Osteoblast (primary cell): ENCODE measurements around the gene HDAC5. TPM values are rescaled to one million over a fixed set of nuclear protein-coding genes. Genes with fewer than 3 reads are reported as not detected.

Experiments used
- DNase-seq: peaks from one replicate; pipeline ENCODE4 v3.0.0; 2011; ENCODE audit warnings: low spot score, mixed read lengths; ENCODE audit not compliant: insufficient read length; ENCODE audit errors: missing footprints
- H2AFZ ChIP-seq: 2 replicates; pipeline ENCODE4 v1.6.0; 2011; ENCODE audit warnings: mild to moderate bottlenecking, low read length
- H3K27ac ChIP-seq: 2 replicates; pipeline ENCODE4 v1.5.1; 2011; ENCODE audit warnings: mild to moderate bottlenecking, low read depth, low read length, moderate library complexity
- H3K27me3 ChIP-seq: 2 replicates; pipeline ENCODE4 v1.6.0; 2012; ENCODE audit warnings: mild to moderate bottlenecking, control low read depth, inconsistent platforms, low read length, moderate library complexity; ENCODE audit not compliant: insufficient read depth
- H3K36me3 ChIP-seq: 2 replicates; pipeline ENCODE4 v1.5.1; 2011; ENCODE audit warnings: mild to moderate bottlenecking, low read length, control low read depth, moderate library complexity; ENCODE audit not compliant: insufficient read depth
- H3K4me1 ChIP-seq: 2 replicates; pipeline ENCODE4 v1.5.1; 2011; ENCODE audit warnings: mild to moderate bottlenecking, low read length, control low read depth, moderate library complexity; ENCODE audit not compliant: insufficient read depth
- H3K4me2 ChIP-seq: 2 replicates; pipeline ENCODE4 v1.6.0; 2011; ENCODE audit warnings: mild to moderate bottlenecking, low read length; ENCODE audit not compliant: insufficient read depth
- H3K4me3 ChIP-seq: fragments of 200-600 bp; sonication (generic); 3 replicates; pipeline ENCODE4 v1.5.1; 2012; ENCODE audit warnings: mild to moderate bottlenecking, low read length, inconsistent platforms; ENCODE audit not compliant: insufficient read depth
- H3K79me2 ChIP-seq: 2 replicates; pipeline ENCODE4 v1.6.0; 2012; ENCODE audit warnings: mild to moderate bottlenecking, low read length, control low read depth, inconsistent platforms; ENCODE audit not compliant: insufficient read depth
- H3K9me3 ChIP-seq: 2 replicates; pipeline ENCODE4 v1.5.1; 2011; ENCODE audit warnings: low read depth, low read length, control low read depth
- H4K20me1 ChIP-seq: 2 replicates; pipeline ENCODE4 v1.6.0; 2012; ENCODE audit warnings: mild to moderate bottlenecking, low read length, control low read depth; ENCODE audit not compliant: insufficient read depth
- CTCF ChIP-seq: IDR thresholded peaks from 2 replicates; pipeline ENCODE4 v1.5.1; 2011; ENCODE audit warnings: mild to moderate bottlenecking, low read depth, low read length, moderate library complexity; ENCODE audit errors: extremely low read depth
- total RNA-seq: library from RNA; depleted of rRNA; stranded (reverse); fragments of >200 nt; gene quantifications from 2 replicates; pipeline ENCODE4 v1.2.3, GENCODE V29; 2012

Gene HDAC5
- total RNA-seq, 1 donor = 85.4 TPM

GRCh38 chr17:44130693-44131349, 7.4 kb upstream of the HDAC5 start:
- DNase-seq = no peak
- H3K36me3 ChIP-seq = no peaks in the 10 kb centered on the region
- no peaks in the 10 kb centered on the region for H3K79me2 ChIP-seq
- no peak overlapping the region for H3K27ac ChIP-seq
- H4K20me1 ChIP-seq = no peaks in the 10 kb centered on the region
- no peak overlapping the region for H2AFZ ChIP-seq
- no peak for TF ChIP-seq CTCF
- no peak overlapping the region for H3K4me3 ChIP-seq
- H3K27me3 ChIP-seq = no peaks in the 10 kb centered on the region
- H3K4me2 ChIP-seq = no peak overlapping the region
- no peaks in the 10 kb centered on the region for H3K9me3 ChIP-seq
- H3K4me1 ChIP-seq = no peaks in the 10 kb centered on the region

- no peak overlapping the region for H2AFZ ChIP-seq
- H3K27me3 ChIP-seq = no peaks in the 10 kb centered on the region
- peaks cover 5% of the 10 kb centered on the region for H3K4me1 ChIP-seq
- DNase-seq = no peak
- no peaks in the 10 kb centered on the region for H3K9me3 ChIP-seq
- H4K20me1 ChIP-seq = no peaks in the 10 kb centered on the region
- H3K27ac ChIP-seq = no peak overlapping the region
- H3K4me3 ChIP-seq = no peak overlapping the region
- H3K36me3 ChIP-seq = no peaks in the 10 kb centered on the region
- TF ChIP-seq CTCF = no peak
- H3K79me2 ChIP-seq = no peaks in the 10 kb centered on the region
- H3K4me2 ChIP-seq = no peak overlapping the region
Measured at GRCh38 chr17:44128383-44128782, 4.9 kb upstream of the HDAC5 start.

- Histone ChIP-seq H3K36me3 (no peaks in the 10 kb centered on the region), H3K4me2 (peak overlapping the region; percentile 90), H3K79me2 (peaks cover 31% of the 10 kb centered on the region), H4K20me1 (peaks cover 19% of the 10 kb centered on the region), H3K27ac (peak overlapping the region; percentile 94), H3K4me3 (peak overlapping the region; percentile 80), H3K4me1 (peaks cover 15% of the 10 kb centered on the region), H3K9me3 (no peaks in the 10 kb centered on the region), H2AFZ (peak overlapping the region; percentile 91), H3K27me3 (no peaks in the 10 kb centered on the region)
- DNase-seq = no peak
- no peak for TF ChIP-seq CTCF
Measured at GRCh38 chr17:44124118-44124438, 637 bp upstream of the HDAC5 start.

GRCh38 chr17:44122816-44123355, 555 bp downstream of the HDAC5 start:
- Histone ChIP-seq H3K4me2 (peak overlapping the region; percentile 88), H3K9me3 (no peaks in the 10 kb centered on the region), H3K4me1 (peaks cover 15% of the 10 kb centered on the region), H3K27ac (peak overlapping the region; percentile 51), H3K4me3 (peak overlapping the region; percentile 80), H3K79me2 (peaks cover 42% of the 10 kb centered on the region), H4K20me1 (peaks cover 30% of the 10 kb centered on the region), H3K36me3 (no peaks in the 10 kb centered on the region), H3K27me3 (no peaks in the 10 kb centered on the region), H2AFZ (peak overlapping the region; percentile 70)
- peak; percentile 80 for DNase-seq
- TF ChIP-seq CTCF = no peak
